GM18951 (cell line): Measurements from ENCODE around the gene ITGAE.

Experiments
- POLR2A ChIP-seq: IDR thresholded peaks from 4 replicates; pipeline ENCODE4 v1.6.1; 2011; ENCODE audit warnings: mild to moderate bottlenecking; ENCODE audit not compliant: insufficient read length, insufficient read depth; ENCODE audit errors: extremely low read depth
- in situ Hi-C: fragments of 300-500 bp; cut with MboI; formaldehyde crosslinking; loops from one replicate; pipeline ENCODE4 v1.12.0; 2022; ENCODE audit warnings: low sequenced_read_pairs, mixed read lengths, inconsistent platforms; ENCODE audit not compliant: unreplicated experiment

ITGAE gene

DNA sequence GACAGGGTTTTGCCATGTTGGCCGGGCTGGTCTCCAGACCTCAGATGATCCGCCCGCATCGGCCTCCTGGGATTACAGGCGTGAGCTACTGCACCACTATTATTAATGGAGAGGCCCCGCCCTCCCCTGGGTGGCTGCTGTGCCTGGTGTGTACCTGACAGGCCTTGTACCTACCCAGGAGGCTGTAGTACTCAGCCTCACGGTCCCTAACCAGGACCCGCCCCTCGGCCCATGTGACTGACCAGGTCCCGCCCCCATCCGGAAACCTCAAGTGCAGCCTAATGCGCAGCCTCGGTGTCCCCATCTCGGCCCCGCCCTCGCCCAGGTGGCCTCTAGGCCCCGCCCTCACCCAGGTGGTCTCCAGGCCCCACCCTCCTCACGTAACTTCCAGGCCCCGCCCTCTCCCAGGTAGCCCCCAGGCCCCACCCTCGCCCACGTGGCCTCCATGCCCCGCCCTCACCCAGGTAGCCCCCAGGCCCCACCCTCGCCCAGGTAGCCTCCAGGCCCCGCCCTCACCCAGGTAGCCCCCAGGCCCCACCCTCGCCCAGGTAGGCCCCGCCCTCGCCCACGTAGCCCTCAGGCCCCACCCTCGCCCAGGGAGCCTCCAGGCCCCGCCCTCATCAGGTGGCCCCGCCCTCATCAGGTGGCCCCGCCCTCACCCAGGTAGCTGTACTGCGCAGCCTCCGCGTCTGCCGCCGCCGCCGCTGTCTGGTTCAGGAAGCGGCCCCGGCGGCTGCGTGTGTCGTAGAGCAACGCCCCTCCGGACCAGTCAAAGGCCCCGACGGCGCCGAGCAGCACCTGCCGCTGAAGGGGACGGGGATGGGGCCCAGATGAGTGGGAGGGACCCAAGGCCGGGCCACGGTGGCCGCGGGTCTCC, 46.3 kb downstream of the ITGAE start:
- no peak for TF ChIP-seq POLR2A
- in situ Hi-C loops: no loop called here

DNA sequence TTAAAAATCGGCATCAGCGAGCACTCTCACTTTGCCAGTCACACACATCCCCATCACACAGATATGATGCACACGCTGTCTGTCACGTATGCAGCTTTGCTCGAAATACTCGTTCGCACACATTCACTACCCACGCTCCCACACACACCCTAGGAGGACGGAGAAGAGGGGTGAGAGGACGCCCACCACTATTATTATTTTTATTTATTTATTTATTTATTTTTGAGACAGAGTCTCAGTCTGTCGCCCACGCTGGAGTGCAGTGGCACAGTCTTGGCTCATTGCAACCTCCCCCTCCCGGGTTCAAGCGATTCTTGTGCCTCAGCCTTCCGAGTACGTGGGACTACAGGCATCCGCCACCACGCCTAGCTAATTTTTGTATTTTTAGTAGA, 46.9 kb downstream of the ITGAE start:
- in situ Hi-C loops: no loop called here
- no peak for TF ChIP-seq POLR2A

DNA sequence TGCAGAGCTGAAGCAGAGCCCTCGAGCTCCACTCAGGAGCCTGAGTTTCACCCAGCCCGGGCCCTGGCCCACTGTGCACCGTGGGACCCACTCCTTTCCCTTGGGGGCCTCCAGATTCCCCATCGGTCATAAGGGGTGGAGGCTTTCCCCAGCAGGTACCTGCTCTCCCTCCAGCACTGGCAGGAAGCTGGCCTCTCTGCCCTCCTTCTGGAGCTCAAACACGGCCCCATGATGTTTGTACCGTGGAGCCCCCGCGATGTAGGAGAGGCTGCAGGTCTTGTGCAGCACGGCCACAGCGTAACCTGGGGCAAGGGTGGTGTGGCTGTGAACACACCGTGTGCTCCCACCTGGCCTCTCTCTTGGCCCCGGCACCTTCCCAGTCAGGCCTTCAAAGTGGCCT, 47.4 kb downstream of the ITGAE start:
- no peak for TF ChIP-seq POLR2A
- in situ Hi-C loops: no loop called here

GRCh38 chr17:3751836-3752235, 49.2 kb downstream of the ITGAE start:
- no peak for TF ChIP-seq POLR2A
- in situ Hi-C loops: no loop called here

DNA sequence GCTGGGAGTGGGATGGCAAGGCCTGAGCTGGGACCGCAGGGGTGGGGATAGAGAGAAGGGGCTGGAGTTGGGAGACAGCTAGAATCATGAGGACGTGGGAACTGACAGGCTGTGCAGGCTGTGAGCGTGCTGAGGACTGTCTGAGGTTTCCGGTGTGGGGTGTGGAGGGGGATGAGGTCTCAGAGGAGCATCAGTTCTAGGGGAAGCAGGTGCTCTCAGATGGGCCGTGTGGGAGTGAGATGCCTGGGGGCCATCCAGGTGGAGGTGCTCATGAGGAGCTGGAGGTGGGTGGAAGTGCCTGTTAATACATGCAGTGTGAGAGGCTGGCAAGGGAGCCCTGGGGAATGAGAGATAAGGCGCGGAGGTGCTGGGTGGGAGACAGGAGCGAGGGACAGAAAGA, 50.1 kb downstream of the ITGAE start:
- in situ Hi-C loops: no loop called here
- no peak for TF ChIP-seq POLR2A

- in situ Hi-C loops: no loop called here
- TF ChIP-seq POLR2A: no peak
Observed at GRCh38 chr17:3750296-3750695, 50.7 kb downstream of the ITGAE start.

- no peak for TF ChIP-seq POLR2A
- in situ Hi-C loops: no loop called here
Observed at GRCh38 chr17:3748576-3748975, 52.4 kb downstream of the ITGAE start.

DNA sequence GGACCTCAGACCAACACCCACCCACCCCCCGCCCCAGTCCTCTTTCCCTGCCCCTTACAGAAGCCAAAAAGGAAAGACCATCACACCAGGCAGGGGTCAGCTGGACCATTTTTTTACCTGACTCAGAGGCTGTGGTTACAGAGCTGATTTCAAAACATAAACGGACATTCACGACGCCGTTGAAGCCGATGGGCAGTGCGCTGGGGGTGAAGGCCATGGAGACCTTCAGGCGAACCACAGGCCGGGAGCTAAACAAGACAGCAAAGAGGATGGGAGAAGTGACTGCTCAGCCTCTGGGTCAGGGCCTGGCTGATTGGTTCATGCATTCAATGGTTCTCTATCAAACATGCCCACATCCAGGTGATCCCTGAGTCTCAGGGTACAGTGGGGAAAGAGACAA, 53.2 kb downstream of the ITGAE start:
- in situ Hi-C loops: no loop called here
- TF ChIP-seq POLR2A: no peak

DNA sequence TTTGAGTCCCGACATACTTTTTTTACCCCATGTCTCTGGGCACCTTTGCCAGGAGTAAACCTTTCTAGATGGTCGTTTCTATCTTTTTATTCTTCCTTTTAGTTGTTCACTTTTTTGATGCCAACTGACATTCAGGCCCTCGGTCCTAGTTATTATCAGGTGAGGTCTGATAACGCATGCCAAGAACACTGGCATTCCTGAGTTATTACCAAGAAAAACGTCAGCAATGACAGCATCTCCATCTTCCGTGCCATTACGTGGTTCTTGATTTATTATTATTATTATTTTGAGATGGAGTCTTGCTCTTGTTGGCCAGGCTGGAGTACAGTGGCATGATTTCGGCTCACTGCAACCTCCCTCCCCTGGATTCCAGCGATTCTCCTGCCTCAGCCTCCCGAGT, 55.9 kb downstream of the ITGAE start:
- no peak for TF ChIP-seq POLR2A
- in situ Hi-C loops: no loop called here

DNA sequence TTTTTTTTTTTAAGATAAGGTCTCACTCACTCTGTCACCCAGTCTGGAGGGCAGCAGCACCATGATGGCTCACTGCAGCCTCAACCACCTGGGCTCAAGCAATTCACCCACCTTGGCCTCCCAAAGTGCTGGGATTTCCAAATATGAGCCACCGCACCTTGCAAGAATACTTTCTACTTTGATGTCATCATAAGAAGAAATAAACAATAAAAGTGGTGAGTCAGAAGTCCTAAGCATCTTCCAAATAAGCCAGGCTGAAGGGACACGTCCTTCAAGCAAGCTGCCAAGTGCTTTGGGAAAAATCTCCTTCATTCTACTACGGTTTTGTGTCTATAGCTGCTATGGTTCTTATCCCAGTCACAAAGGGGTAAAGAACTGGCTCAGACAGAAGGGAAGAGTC, 57.0 kb downstream of the ITGAE start:
- in situ Hi-C loops: no loop called here

DNA sequence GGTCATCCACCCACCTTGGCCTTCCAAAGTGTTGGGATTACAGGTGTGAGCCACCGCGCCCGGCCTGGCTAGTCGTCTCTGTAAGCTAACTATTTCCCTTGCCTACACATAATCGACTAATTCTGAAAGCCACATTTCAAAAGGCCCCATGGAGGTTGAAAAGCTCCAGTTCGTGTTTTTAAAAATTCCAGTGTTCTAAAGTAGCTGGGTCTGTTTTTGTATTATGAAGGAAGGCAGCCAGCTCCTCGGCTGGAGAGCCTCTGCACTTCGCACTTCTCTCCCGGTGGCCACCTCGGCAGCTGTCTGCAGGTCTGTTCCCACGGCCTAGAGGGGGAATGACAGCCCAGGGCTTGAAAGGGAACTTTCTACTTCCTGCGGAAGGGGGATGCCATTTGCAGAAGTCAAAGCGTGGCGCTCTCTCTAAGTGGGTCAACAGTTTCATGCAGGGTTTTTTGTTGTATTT, 60.3 kb downstream of the ITGAE start:
- in situ Hi-C loops: no loop called here
- TF ChIP-seq POLR2A: no peak

More for the DNA sequence above, 57.0 kb downstream of the ITGAE start:
- TF ChIP-seq POLR2A: no peak

- no peak for TF ChIP-seq POLR2A
Observed at GRCh38 chr17:3739422-3740124, 61.4 kb downstream of the ITGAE start.

DNA sequence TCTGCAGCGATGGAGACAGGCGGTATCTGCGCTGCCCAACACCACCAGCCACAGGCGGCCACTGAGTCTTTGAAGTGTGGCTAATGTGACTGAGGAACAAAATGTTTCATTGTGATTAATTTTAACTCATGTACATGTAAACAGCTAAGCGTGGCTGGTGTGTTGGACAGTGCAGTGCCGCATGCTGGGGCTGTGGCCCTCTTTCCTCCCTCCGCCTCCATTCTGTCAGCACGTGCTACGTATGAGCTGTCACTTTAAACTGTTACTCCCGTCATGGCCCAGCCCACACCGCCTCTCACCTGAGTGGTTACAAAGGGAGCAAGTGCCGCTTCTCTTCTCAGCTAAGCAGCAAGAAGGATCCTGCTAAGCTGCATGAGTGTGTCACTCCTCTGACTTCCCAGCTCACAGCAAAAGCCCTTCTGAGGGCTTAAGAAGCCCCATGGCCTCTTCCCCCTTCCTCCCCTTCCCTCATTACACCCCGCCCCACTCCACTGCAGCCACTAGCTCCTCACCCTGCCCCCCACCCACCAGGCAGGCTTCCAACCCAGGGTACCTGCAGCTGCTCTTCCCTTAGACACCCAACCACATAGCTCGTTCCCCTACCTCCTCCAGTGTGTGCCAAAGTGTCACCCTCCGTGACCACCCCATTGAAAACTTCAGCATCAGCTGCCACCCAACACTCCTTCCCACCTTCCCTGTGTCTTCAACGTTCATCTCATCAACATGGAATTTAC, 62.3 kb downstream of the ITGAE start:
- TF ChIP-seq POLR2A: no peak
- in situ Hi-C loops: loop anchor here (5.0 kb wide), 2 partner anchors 56 to 84 kb away; no protein-coding TSS in a partner anchor

More at GRCh38 chr17:3739422-3740124, 61.4 kb downstream of the ITGAE start:
- in situ Hi-C loops: loop anchor here (5.0 kb wide), 2 partner anchors 57 to 83 kb away; no protein-coding TSS in a partner anchor

GRCh38 chr17:3735515-3735914, 65.5 kb downstream of the ITGAE start:
- in situ Hi-C loops: loop anchor here (5.0 kb wide), 2 partner anchors 53 to 87 kb away; no protein-coding TSS in a partner anchor
- TF ChIP-seq POLR2A: no peak

DNA sequence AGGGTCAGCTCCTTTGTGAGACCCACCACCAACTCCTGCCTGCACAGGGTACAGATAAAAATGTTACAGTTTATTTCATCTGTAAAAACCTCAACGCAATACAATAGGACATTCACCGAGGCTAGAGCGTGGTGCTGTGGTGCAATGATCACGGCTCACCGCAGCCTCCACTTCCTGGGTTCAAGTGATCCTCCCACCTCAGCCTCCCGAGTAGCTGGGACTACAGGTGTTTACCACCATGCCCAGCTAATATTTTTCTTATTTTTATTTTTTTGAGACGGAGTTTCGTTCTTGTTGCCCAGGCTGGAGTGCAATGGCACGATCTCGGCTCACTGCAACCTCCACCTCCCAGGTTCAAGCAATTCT, 66.1 kb downstream of the ITGAE start:
- in situ Hi-C loops: loop anchor here (5.0 kb wide), 2 partner anchors 53 to 87 kb away; no protein-coding TSS in a partner anchor
